Mesendoderm (in vitro differentiated cells): ENCODE measurements around the gene BCAN.

ENCODE experiments used
- DNase-seq: peaks from one replicate; pipeline ENCODE4 v3.0.0; 2013
- H2AK5ac ChIP-seq: 2 replicates; pipeline ENCODE4 v1.6.1; 2013; ENCODE audit warnings: low read length, inconsistent platforms
- H2BK120ac ChIP-seq: 2 replicates; pipeline ENCODE4 v1.6.1; 2013; ENCODE audit warnings: low read depth, mild to moderate bottlenecking, low read length, moderate library complexity, mixed read lengths
- H2BK15ac ChIP-seq: replicated peaks from 2 replicates; pipeline ENCODE4 v1.6.1; 2013; ENCODE audit warnings: low read depth, mild to moderate bottlenecking, moderate library complexity
- H2BK5ac ChIP-seq: 2 replicates; pipeline ENCODE4 v1.6.1; 2013; ENCODE audit warnings: low read length, inconsistent platforms
- H3K18ac ChIP-seq: 2 replicates; pipeline ENCODE4 v1.6.1; 2013; ENCODE audit warnings: mild to moderate bottlenecking, low read length, mixed read lengths
- H3K23ac ChIP-seq: one replicate; pipeline ENCODE4 v1.6.1; 2013; ENCODE audit warnings: low read length
- H3K27ac ChIP-seq: 2 replicates; pipeline ENCODE4 v1.5.1; 2013; ENCODE audit warnings: low read depth, mild to moderate bottlenecking, inconsistent platforms, low read length, moderate library complexity
- H3K27me3 ChIP-seq: 2 replicates; pipeline ENCODE4 v1.6.1; 2013; ENCODE audit warnings: low read length, control low read depth, mild to moderate bottlenecking, inconsistent platforms; ENCODE audit not compliant: insufficient read depth, poor library complexity
- H3K36me3 ChIP-seq: 2 replicates; pipeline ENCODE4 v1.6.1; 2013; ENCODE audit warnings: low read length, inconsistent platforms; ENCODE audit not compliant: control insufficient read depth, insufficient read depth
- H3K4ac ChIP-seq: one replicate; pipeline ENCODE4 v1.6.1; 2013; ENCODE audit warnings: low read depth, mild to moderate bottlenecking, low read length, moderate library complexity
- H3K4me1 ChIP-seq: 2 replicates; pipeline ENCODE4 v1.6.1; 2013; ENCODE audit warnings: low read depth, low read length, inconsistent platforms; ENCODE audit not compliant: control insufficient read depth
- H3K4me2 ChIP-seq: 2 replicates; pipeline ENCODE4 v1.6.1; 2013; ENCODE audit warnings: low read length
- H3K4me3 ChIP-seq: 2 replicates; pipeline ENCODE4 v1.5.1; 2013; ENCODE audit warnings: mild to moderate bottlenecking, low read length
- H3K56ac ChIP-seq: one replicate; pipeline ENCODE4 v1.6.1; 2013; ENCODE audit warnings: low read length
- H3K79me1 ChIP-seq: 2 replicates; pipeline ENCODE4 v1.6.1; 2013; ENCODE audit warnings: low read length, inconsistent platforms
- H3K79me2 ChIP-seq: 2 replicates; pipeline ENCODE4 v1.6.1; 2013; ENCODE audit warnings: mild to moderate bottlenecking, low read length; ENCODE audit not compliant: control insufficient read depth, insufficient read depth
- H3K9ac ChIP-seq: 2 replicates; pipeline ENCODE4 v1.6.1; 2013; ENCODE audit warnings: low read length, inconsistent platforms
- H4K5ac ChIP-seq: one replicate; pipeline ENCODE4 v1.6.1; 2013; ENCODE audit warnings: low read length
- H4K8ac ChIP-seq: one replicate; pipeline ENCODE4 v1.6.1; 2013; ENCODE audit warnings: low read depth, mild to moderate bottlenecking, control low read depth, low read length, moderate library complexity
- WGBS: extraction: QIAGEN DNeasy Blood & Tissue Kit; methylation state at CpG from one replicate; pipeline ENCODE4 v1.1.7; 2013; ENCODE audit warnings: low lambda C conversion rate, missing lambda C conversion rate; ENCODE audit not compliant: insufficient coverage; ENCODE audit errors: extremely low coverage; 5-methylcytosine and 5-hydroxymethylcytosine counted together

Gene BCAN

DNA sequence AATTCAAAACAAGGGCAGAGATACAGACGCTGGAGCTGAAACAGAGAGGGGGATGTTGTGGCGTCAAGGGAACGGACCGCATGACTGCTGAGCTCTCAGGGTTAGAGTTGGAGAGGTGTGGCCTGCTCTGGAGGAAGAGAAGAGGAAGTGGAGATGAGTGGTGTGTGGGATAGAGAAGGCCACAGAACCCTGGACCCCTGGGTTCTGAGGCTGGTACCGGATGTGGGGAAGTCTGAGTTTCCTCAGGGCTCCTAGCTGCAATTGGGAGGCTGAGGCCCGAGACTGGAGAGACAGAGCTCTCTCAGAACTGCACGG lies 1.8 kb downstream of the BCAN start:
- H2AK5ac ChIP-seq = no peak overlapping the region
- H3K56ac ChIP-seq = no peak overlapping the region
- no peak overlapping the region for H4K5ac ChIP-seq
- DNase-seq = no peak
- no peak overlapping the region for H3K4me3 ChIP-seq
- no peak overlapping the region for H3K9ac ChIP-seq
- no peak overlapping the region for H2BK120ac ChIP-seq
- H4K8ac ChIP-seq = no peak overlapping the region
- WGBS = no CpG with 5 or more reads among the region's 7 CpGs
- no peak overlapping the region for H3K4me2 ChIP-seq
- H3K23ac ChIP-seq = no peak overlapping the region
- no peak overlapping the region for H2BK5ac ChIP-seq
- H3K18ac ChIP-seq = no peak overlapping the region
- H3K79me1 ChIP-seq = no peaks in the 10 kb centered on the region
- H3K4ac ChIP-seq = no peak overlapping the region
- no peak overlapping the region for H2BK15ac ChIP-seq
- peaks cover 47% of the 10 kb centered on the region for H3K27me3 ChIP-seq
- no peak overlapping the region for H3K27ac ChIP-seq
- no peaks in the 10 kb centered on the region for H3K79me2 ChIP-seq
- no peaks in the 10 kb centered on the region for H3K36me3 ChIP-seq
- peaks cover 3% of the 10 kb centered on the region for H3K4me1 ChIP-seq

DNA sequence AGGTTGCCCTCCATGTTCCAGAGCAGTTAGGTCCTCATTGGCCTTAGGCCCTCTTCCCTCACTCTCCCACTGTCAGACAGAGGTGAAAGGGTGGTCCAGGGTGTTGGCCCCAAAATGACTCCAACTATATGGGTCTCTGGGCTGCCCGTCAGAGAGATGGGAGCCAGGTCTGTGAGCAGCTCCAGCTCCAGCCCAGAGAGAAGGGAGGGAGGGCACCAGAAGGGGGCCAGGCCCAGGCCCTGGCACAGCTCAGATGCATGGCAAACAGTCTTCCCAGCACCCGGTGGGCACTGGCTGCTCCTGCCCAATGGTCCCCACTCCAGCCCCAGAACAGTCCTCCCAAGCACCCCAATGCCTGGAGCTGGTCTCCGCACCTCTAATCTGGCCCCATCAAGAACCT lies 2.2 kb downstream of the BCAN start:
- Histone ChIP-seq H4K8ac (no peak overlapping the region), H3K4me1 (peaks cover 3% of the 10 kb centered on the region), H3K18ac (no peak overlapping the region), H4K5ac (no peak overlapping the region), H2BK120ac (no peak overlapping the region), H3K9ac (no peak overlapping the region), H3K27me3 (peaks cover 45% of the 10 kb centered on the region), H2BK15ac (no peak overlapping the region), H3K56ac (no peak overlapping the region), H3K4me2 (no peak overlapping the region), H3K23ac (no peak overlapping the region), H3K27ac (no peak overlapping the region), H3K4me3 (no peak overlapping the region), H2BK5ac (no peak overlapping the region), H3K4ac (no peak overlapping the region), H2AK5ac (no peak overlapping the region), H3K36me3 (no peaks in the 10 kb centered on the region), H3K79me1 (no peaks in the 10 kb centered on the region), H3K79me2 (no peaks in the 10 kb centered on the region)
- DNase-seq = no peak
- no CpG with 5 or more reads among the region's 3 CpGs for WGBS

DNA sequence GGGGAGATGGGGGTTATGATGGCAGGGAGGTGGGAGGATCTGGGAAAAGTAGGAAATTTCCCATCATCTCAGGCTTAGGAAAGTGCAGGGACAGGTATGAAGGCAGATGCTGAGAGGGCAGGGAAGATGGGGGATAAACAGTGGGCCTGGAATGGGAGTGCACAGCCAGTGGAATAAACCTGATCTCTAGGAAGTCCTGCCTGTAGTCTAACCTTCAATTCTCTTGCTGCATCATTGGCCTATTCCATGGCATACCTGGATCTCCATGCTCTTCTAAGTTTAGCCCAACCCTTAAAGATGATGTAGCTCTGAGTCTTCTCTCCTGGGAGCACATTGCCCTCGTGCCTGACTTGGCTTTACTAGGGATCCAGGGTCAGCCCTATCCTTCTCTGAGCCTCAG lies 2.7 kb downstream of the BCAN start:
- DNase-seq = no peak
- H3K56ac ChIP-seq = no peak overlapping the region
- H3K4me2 ChIP-seq = no peak overlapping the region
- H3K9ac ChIP-seq = no peak overlapping the region
- no peaks in the 10 kb centered on the region for H3K79me2 ChIP-seq
- H2BK5ac ChIP-seq = no peak overlapping the region
- no peak overlapping the region for H3K4ac ChIP-seq
- no peak overlapping the region for H3K4me3 ChIP-seq
- no peak overlapping the region for H2AK5ac ChIP-seq
- peaks cover 3% of the 10 kb centered on the region for H3K4me1 ChIP-seq
- no peaks in the 10 kb centered on the region for H3K79me1 ChIP-seq
- H3K18ac ChIP-seq = no peak overlapping the region
- H3K27me3 ChIP-seq = peaks cover 44% of the 10 kb centered on the region
- no peak overlapping the region for H4K8ac ChIP-seq
- H2BK15ac ChIP-seq = no peak overlapping the region
- no peak overlapping the region for H2BK120ac ChIP-seq
- no peak overlapping the region for H3K23ac ChIP-seq
- WGBS = no CpG with 5 or more reads among the region's 1 CpG
- H3K27ac ChIP-seq = no peak overlapping the region
- no peak overlapping the region for H4K5ac ChIP-seq
- no peaks in the 10 kb centered on the region for H3K36me3 ChIP-seq

DNA sequence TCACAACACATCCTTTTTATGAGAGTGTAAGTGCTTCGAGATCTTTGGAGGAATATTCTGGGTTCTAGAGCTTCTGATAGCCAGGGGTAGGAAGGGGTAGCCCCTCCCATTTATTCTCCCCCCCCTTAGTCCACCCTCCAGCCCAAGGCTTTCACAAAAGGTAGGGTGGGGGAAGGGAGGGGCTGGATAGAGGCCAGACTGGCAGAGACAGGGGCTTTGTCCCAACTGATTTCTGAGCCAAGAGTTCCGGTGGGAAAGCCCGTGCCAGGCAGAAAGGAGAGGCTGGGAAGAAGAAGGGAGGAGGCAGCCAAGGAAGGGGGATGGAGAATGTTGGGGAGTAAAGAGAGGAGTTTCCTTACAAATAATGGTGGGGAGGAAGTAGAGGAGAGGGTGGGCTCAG lies 3.1 kb downstream of the BCAN start:
- Histone ChIP-seq H2BK5ac (no peak overlapping the region), H3K4me2 (no peak overlapping the region), H3K4me1 (peaks cover 3% of the 10 kb centered on the region), H3K18ac (no peak overlapping the region), H3K79me2 (no peaks in the 10 kb centered on the region), H3K23ac (no peak overlapping the region), H3K27ac (no peak overlapping the region), H2BK15ac (no peak overlapping the region), H3K9ac (no peak overlapping the region), H3K79me1 (no peaks in the 10 kb centered on the region), H3K4ac (no peak overlapping the region), H2BK120ac (no peak overlapping the region), H3K27me3 (peaks cover 44% of the 10 kb centered on the region), H4K8ac (no peak overlapping the region), H3K4me3 (no peak overlapping the region), H3K56ac (no peak overlapping the region), H4K5ac (no peak overlapping the region), H3K36me3 (no peaks in the 10 kb centered on the region), H2AK5ac (no peak overlapping the region)
- no CpG with 5 or more reads among the region's 3 CpGs for WGBS
- DNase-seq = no peak

DNA sequence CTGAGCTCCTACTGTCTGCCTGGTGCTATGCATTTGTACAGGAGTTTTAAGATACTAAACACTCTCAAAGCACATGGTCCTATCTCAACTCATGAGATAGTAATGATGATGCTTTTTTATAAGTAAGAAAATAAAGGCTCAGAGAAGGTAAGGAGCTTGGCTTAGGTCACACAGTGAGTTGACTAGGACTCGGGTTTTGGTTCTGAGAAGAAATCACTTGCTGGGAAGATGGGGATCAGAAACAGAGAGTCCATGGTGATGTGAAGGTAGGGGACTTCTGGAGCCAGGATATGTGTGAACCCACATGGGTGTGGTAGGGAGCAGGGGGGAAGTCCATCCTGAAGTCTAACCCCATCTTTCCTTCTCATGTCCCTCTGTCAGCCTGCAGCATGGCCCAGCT lies 3.7 kb downstream of the BCAN start:
- Histone ChIP-seq H3K27ac (no peak overlapping the region), H3K27me3 (peaks cover 44% of the 10 kb centered on the region), H3K4ac (no peak overlapping the region), H3K4me3 (no peak overlapping the region), H3K18ac (no peak overlapping the region), H3K23ac (no peak overlapping the region), H4K8ac (no peak overlapping the region), H3K4me1 (peaks cover 3% of the 10 kb centered on the region), H2AK5ac (no peak overlapping the region), H4K5ac (no peak overlapping the region), H3K4me2 (no peak overlapping the region), H3K56ac (no peak overlapping the region), H3K79me1 (no peaks in the 10 kb centered on the region), H3K36me3 (no peaks in the 10 kb centered on the region), H3K79me2 (no peaks in the 10 kb centered on the region), H2BK15ac (no peak overlapping the region), H3K9ac (no peak overlapping the region), H2BK5ac (no peak overlapping the region), H2BK120ac (no peak overlapping the region)
- DNase-seq = no peak
- WGBS = no CpG with 5 or more reads among the region's 1 CpG

DNA sequence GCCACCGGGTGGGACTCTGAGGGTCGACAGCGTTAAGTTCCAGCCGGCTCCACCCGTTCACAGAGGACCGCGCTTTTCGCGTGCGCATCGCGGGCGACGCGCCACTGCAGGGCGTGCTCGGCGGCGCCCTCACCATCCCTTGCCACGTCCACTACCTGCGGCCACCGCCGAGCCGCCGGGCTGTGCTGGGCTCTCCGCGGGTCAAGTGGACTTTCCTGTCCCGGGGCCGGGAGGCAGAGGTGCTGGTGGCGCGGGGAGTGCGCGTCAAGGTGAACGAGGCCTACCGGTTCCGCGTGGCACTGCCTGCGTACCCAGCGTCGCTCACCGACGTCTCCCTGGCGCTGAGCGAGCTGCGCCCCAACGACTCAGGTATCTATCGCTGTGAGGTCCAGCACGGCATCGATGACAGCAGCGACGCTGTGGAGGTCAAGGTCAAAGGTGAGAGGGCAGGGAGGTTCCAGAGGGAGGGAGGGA lies 4.9 kb downstream of the BCAN start:
- Histone ChIP-seq H3K9ac (no peak overlapping the region), H3K4me3 (no peak overlapping the region), H3K27me3 (peaks cover 36% of the 10 kb centered on the region), H2BK15ac (no peak overlapping the region), H2AK5ac (no peak overlapping the region), H3K56ac (no peak overlapping the region), H3K4ac (no peak overlapping the region), H3K79me2 (no peaks in the 10 kb centered on the region), H3K23ac (no peak overlapping the region), H3K18ac (no peak overlapping the region), H3K27ac (no peak overlapping the region), H3K36me3 (no peaks in the 10 kb centered on the region), H3K79me1 (no peaks in the 10 kb centered on the region), H4K5ac (no peak overlapping the region), H3K4me1 (peaks cover 3% of the 10 kb centered on the region), H3K4me2 (no peak overlapping the region), H2BK5ac (no peak overlapping the region), H2BK120ac (no peak overlapping the region), H4K8ac (no peak overlapping the region)
- no peak for DNase-seq
- no CpG with 5 or more reads among the region's 51 CpGs for whole genome bisulfite sequencing
